Globus pallidus (tissue), 1 donor: ENCODE results near the gene CARHSP1.
"Not testable (repeated sequence)": the region's sequence is repeated elsewhere in the genome, so short reads cannot be mapped to it uniquely, and the experiment has no call there.

ENCODE experiments used
- DNase-seq: peaks from one replicate; pipeline ENCODE4 v3.0.0-alpha.2; 2015; ENCODE audit warnings: low spot score

The CARHSP1 gene

DNA sequence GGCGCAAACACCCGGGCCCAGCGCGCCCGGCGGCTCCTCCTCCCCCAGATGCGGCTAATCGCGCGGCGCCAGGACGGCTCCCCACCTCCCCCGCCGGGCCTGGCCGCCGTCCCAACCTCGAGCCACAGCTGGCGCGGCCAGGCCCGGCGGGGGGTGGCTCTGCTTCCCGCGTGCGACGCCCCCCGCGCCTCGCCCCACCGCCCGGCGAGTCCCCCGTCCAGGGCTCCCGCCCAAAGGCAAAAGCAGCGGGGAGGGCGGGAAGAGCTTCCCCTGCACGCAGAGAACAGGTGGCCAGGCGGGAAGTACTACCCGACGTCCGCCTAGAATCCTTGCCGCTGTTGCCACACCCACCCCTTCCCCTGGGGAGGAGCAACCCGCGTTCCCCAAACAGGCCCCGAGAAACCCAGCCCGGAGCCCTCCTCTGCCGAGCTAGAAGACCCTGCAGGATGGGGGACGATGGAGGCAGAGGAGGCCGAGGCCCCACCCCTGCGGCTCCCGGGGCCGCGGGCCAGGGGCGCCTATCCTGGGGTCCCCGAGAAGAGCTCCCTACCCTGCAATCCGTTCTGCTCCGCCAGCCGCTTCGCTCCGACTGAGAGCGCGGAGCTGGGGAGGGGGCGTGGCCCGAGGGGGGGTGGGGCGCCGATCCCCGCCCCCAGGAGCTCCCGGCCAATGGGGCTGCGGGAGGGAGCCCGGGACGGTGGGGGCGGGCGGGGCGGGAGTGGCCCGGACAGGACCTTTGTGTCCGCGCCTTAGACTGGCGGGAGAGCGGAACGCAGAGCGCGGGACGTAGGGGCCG lies at the start of gene CARHSP1:
Gene CARHSP1, minus strand, starts transcription at position 591 of the 796 bp plus-strand sequence. CDS start 9,678 bp downstream, outside the sequence.
- peak; percentile 92 for DNase-seq

DNA sequence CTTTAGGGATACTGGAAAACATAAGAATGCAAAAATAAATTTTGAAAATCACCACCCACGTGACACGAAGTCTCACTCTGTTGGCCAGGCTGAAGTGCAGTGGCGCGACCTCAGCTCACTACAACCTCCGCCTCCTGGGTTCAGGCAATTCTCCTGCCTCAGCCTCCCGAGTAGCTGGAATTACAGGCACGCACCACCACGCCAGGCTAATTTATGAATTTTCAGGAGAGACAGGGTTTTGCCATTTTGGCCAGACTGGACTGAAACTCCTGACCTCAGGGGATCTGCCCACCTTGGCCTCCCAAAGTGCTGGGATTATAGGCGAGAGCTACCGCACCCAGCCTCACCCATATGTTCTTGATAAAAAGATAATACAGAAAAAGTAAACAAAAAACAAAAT lies 48.5 kb upstream of the CARHSP1 start:
- not testable (repeated sequence) for DNase-seq

DNA sequence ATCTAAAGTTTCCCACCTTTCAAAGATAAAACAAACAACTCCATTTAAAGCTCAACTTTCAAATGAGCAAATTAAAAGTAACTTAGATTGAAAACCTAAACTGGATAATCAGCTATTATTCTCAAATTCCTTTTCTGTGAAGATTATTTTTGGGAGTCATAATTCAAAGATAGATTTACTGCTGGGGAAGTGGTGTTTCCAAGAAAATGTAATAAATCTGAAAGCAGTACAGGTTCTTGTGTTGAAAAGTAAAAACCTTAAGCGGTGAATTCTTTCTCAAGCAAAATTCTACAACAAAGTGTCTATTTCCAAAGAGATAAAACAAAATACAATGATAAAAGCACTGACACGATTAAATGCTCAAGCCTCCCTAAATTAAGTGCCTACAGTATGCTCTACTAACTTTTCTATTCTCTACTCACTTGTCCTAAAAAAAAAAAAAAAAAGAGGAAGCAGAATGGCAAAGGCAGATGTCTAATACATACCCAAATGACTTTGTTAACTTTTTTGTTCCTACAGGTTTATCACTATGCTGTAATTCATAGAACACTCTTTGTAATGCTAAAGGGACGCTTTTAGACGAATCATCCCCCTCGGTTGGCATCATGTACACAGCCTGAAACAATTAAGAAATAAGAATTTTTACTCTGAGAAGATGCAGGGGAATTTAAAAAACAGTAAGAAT lies 47.9 kb upstream of the CARHSP1 start:
- DNase-seq = no peak

DNA sequence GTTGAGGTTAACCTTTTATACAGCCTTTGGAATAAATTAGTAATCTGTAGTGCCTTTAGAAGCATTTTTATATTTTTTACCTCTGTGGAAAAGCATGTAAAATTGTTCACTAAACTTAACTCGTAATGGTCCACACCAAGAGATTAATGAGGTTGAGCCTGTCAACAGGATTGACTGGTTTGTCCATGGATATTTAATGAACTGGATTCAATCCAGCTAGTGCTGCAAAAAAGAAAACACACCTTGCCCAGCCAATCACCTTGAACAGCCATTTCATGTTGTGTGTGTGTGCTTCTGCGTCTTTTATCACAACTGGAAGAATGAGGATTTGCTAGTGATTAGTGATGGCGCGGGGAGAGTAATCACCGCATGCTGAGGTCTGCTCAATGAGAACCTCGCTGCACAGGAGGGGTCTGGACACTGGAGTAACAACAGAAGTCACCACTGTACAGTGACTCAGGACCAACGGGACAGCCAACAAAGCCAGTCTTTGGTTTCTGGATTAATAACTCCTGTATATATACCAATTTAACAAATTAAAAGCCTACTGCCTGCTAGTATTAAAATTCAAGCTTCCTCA lies 47.0 kb upstream of the CARHSP1 start:
- no peak for DNase-seq

DNA sequence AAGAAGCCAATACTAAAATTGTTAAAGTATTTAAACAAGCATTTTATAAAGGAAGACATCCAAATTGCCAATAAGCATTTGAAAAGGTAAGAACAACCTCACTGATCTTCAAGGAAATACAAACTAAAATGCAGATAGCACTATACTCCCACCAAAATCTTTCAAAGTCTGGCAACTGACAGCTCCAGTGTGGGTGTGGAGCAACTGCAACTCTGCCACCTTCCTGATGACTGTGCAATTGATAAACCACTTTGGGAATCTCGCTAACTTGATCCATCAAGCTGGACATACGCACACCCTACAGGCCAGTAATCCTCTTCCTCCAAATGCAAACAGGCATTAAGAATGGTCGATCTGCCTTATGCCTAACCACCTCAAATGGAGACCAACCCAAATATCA lies 45.3 kb upstream of the CARHSP1 start:
- DNase-seq = no peak

DNA sequence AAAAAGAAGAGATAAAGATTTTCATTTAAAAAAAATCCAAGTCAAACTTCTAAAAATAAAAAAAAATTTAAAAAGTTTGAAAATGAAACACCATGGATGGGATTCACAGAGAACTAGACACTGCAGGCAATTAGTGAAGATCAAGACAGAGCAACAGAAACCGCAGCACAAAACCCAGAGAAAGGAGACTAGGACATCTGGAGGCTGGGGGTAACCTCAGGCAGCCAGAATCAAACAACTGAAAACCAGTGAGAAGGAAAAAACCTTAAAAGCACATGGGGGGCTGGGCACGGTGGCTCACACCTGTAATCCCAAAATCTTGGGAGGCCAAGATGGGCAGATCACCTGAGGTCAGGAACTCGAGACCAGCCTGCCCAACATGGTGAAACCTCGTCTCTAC lies 44.0 kb upstream of the CARHSP1 start:
- no peak for DNase-seq

DNA sequence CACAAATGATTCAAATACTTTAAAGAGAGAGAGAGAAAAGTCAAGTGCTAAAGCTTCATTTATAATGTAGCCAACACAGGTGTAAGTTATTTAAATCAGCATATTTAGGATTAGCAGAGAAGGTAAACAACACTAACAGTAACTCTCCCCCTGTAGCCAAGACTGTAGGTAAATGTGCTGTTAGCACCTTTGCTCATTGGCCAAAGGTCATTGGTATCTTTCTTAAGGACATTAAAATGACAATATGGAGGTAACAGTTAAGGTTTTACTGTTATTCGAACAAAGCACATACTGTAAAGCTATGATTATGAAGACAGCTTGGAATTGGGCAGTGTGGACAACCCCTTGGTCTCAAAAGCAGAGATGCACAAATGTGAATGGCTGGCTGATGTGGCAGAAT lies 42.0 kb upstream of the CARHSP1 start:
- no peak for DNase-seq

DNA sequence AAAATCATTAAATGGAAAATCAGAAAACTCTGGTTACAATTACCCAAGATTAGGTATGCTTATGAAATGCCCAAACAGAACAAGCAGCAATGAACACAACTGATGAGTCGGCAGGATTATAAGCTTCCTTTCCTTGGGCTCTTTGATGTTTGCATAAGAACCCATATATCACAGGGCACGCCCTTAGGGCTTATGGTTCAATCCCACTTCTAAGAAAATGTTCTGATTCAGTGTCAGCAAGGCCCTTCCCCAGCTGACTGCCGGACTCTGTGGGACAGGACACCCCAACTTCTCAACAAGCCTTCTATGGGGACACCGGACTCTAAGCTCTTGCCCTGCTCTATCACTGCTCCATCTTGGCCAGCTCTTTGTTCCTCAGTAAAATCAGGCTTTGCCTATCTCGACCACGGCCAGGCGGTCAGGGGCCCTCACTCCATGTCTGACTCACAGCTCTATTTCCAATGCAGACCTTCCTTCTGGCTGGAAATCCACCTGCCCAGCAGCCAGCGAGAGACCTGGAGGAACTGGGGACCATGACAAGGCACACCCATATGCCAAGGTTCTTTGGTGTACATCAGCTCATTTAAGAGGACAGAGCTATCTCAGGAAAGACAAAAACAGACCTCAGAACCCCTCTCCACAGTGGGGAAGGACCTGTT lies 40.1 kb upstream of the CARHSP1 start:
- DNase-seq = no peak

DNA sequence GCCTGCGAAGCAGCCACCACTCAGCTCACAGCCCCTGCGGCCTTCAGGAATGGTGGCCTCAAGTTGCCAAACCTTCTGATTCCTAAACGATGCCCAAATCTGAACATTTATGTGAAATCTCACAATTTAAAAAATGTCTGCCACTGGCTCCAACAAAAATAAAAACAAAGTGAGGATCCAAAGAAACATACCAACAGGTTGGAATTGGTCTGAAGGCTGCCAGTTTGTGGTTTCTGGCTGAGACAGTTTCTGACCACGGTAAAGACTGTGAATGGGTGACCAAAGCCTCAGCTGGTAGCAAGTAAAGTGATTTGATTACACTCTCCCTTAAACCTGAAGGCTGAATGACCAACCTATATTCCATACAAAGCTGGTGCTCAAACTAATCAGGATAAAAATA lies 38.3 kb upstream of the CARHSP1 start:
- no peak for DNase-seq

DNA sequence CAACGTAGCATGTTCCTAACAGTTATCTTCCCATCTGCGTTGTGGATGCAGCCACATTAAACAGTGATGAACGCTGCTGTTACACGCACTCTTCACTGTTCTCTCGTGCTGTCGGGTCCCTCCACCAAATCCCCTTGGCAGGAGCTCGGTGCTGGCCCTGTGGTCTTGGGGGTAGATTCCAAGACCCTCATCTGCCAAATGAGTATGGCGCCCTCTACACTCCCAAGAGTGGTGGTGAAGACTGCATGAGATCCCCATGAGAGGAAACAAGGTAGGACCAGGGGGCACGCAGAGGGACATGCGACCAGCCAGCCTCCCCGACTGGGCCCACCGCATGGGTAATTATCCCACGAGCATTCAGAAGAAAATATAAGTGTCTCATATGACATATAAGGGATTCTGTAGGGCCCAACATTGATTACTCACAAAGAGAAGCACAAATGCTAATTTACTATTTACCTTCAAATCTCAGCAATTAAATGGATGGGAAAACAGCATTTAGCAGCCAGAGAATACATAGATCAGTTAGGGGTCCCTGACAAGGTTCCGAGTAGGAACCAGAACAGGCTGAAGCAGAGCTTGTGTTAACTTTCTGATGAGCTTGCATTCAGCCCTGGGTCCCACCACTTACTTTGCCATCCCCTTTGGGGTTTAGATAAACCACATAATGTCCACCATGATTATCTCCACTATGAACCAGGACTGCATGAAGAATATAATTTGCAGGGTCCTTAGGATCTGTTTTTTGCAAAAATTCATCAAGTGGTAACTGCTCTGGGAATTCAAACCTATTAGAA lies 37.2 kb upstream of the CARHSP1 start:
- no peak for DNase-seq

DNA sequence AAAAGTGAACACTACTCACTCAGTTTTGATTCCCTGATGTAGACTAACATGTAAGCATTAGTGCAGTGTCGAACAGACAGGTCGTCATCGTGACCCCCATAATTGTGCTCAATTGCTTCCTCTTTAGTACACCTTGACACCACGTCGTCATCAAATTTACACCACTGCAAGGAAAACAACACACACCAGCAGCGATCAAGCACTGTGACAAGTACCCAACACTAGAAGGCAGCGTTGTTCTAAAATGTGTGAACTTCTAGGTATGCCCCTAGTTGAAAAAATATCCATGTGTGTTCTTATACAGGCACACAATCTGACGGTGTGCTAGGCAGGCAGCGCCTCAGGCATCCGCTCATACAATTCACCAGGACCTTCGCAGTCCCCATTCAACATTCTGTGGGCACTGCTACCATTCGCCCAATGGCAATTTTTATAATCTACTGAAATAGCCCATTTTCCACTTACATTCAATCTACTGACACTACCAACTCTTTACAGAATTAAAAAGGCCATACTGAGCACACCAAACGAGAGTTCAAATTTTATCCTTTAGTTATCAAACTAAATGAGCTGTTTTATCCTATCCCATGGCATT lies 36.5 kb upstream of the CARHSP1 start:
- DNase-seq = no peak

DNA sequence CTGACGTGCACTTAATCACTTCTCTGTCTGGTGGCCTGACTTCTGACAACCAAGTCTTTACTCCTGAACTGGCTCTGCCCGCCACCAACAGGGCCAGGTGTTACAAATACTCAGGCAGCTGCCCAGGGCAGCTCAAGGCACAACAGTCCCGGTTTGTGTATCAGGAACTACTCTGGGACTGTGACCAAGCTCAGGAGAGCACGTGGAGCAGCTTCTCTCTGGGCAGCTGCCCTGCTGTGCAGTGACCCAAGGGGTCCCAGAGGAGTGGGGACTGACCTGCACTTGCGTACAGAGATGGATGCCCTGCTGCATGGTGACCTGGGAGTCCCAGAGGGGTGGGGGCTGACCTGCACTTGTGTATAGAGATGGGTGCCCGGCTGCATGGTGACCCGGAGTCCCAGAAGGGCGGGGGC lies 35.2 kb upstream of the CARHSP1 start:
- no peak for DNase-seq

DNA sequence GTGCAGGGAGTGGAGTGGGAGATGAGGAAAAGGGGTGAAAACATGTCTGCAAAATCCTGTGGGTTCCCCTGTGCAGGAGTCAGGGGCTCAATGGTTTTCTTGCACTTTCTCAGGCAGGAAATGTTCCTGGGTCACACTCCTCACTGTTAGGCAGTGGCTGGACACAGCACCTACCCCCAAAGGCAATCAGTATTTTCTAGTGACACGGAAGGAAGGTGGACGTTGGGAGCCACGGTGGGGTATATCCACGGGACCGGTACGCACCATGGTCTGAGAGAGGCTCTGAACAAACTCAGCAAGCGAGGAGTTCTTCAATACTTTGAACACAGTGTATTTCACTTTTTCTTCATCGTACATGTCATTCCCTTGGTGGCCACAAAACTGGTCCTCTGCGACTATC lies 34.2 kb upstream of the CARHSP1 start:
- DNase-seq = no peak

DNA sequence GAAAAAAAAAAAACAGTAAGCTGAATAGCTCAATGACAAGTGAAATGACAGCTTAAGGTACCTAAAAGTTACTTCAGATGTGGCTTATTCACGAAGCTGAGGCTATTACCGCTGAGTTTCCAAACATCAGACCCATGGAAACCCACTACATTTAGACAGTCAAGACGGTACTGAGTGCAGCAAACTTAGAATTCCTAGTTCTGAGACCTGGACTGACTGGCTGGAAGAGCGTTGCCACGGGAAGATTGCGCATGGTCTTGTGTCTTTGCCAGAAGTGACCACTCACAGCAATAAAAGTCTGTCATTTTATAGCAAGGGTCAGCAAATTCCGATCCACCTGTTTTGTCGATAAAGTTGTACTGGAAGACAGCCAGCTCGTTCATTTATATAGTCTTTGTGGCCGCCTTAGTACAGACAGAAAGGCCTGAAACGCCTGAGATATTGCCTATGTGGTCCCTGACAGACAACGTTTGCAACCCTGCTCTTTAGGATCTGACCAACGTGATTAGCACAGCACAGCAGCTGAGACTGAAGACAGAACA lies 32.6 kb upstream of the CARHSP1 start:
- no peak for DNase-seq

DNA sequence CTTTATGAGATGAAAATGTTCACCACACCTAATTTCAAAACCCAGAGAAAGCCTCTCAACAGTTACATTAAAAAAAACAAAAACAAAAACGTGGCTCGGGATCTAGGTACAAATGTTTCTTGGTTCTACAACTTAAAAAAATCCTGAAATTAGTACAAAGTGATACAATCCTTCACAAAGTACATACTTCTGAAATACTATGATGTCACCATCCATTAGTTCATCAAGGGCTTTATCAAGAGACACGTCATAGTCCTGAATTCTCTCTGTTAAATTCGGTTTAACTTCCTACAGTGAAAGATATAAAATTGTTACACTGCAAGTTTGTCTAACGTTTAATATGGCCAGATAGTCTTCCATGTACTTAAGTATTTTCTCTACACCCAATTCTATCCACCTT lies 31.5 kb upstream of the CARHSP1 start:
- no peak for DNase-seq

DNA sequence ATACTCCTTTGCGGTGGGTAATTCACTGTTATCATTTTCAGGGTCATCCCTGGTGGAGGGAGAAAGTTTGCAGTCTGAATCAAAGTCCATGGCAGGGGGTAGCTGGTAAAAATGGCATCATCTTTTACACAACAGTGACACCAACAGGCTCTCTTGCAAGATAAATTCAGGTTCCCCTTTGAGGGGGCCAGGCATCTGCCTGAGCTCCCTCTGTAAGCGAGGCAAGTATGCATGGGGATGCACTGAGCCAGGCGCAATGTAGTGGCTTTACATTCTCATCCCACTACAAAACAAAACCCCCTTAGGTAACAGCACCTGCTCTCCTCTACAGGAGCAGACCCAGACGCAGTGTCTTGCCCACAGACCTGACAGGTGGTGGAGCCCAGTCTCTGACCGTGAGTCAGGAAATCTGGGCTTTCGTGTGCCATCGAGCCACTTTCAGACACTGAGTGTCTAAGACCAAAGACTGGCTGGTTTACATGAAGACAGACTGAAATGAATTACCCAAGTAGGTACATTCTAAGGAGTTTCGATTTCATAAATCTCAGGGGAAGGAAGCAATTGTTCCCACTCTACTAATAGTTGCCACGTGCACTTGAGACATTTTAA lies 31.0 kb upstream of the CARHSP1 start:
- DNase-seq = no peak

DNA sequence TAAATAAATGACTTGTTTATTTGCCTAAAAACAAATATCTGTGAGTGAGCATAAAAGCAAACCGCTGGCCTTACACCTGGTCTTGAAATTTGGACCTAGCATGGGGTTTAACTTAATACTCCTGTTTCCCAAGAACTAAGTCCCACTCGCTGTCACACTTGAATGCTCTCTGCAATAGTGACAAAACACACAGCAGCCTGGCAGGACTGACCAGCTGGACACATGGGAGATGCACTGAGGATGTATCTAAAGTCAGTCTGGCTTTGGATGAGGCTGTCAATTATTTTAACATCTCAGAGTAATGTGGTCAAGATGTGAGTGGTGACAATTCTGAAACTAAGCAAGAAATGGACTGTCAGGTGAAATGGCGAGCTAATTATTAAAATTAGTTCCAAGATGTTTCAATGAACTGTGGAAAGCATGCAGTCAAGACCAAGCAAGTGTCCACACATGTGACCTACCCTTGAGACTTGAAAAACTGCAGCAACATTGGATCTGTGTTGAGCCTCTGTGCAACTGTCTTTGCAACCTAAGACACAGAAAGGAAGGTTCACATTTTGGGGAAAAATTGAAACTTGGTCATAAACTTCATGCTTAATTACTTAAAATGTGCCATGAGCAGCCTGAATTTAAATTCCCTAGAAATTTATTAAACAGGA lies 30.0 kb upstream of the CARHSP1 start:
- no peak for DNase-seq

DNA sequence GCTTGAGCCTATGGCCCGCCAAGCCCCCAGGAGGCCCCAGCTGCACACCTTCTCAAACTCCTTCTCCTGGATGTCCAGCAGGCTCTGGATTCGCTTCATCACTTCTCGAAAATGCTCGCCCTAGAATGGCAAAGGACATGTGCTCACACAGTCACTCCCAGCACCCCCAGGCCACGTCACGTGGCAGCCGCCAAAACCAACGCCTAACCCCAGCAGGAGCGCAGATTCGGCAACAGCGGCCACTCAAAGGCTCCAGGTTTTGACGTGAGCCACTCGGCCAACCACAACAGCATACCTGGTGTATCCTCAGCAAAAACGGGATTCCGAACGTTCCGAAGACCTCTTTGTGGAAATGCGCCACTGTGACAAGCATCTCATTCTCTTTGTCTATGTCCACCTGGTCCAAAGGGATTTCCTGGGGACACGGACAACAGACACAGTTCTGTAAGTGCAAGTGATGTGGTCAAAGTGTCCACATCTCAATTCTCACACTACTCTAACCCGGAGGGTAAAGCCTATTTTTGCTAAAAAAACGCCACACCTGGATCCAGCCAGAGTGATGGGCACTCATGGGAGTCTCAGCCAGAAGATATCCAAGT lies 26.0 kb upstream of the CARHSP1 start:
- DNase-seq = no peak

DNA sequence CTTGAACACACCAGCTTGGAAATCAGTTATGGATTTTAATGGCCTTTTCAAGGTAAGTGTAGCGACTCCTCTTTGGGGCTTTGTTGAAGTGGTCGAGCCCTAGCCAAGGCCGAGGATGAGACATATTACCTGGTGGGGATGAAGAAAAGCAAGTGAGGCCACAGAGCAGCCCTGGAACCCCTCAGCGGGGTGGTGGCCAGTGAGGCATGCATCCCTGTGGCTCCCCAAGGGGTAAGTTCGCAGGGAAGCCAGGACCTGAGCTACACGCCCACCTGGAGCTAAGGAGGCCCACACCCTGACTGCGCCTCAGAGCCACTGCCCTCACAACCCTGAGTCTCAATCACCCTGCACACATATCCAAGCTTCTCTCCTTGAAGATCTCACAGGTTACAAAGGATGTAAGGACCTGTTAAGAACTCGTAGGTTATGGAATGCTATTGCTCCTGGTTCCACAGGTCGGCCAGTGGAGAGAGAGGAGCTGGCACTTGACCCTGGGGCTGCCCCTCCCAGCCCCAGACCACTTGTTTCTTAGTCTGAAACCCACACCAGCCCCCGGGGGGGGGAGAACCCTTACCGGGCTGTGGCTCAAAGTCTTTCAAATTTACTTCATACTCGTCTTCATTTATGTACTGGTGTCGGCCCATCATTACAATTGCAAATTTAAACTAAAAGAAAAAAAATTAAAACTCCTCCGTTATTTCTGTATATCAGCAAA lies 25.3 kb upstream of the CARHSP1 start:
- DNase-seq = no peak
